ENCODE measurements around the gene PPTC7. TPM values are rescaled to one million over a fixed set of nuclear protein-coding genes. Genes with fewer than 3 reads are reported as not detected.
A peak's percentile ranks its signal among the peaks of the same experiment; 100 is the strongest.

PPTC7 gene
- total and polyA plus RNA-seq, 2 experiments from 2014 or later = 2.4 to 3.4 TPM

DNA sequence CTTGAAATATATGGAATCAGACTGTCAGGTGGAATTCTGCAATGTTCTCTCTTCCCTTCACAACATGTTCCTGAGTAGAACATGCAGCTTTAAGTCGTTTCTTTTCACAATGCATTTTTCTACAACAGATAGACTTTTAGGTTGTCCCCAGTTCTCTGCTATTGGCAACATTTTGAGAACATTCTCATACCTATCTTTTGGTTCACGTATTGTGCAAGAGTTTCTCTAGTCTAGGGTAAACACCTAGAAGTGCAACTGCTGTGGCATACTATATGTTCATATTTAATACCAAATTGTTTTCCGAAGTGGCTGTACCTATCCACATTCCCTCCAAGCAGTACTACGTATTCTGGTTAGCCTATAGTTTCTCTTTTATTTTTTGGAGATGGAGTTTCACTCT is 32.1 kb downstream of the PPTC7 start:
- H3K9ac ChIP-seq = no peak overlapping the region
- H3K27me3 ChIP-seq (replicated peaks; ENCODE audit: insufficient read depth) = no peaks in the 10 kb centered on the region
- H3K9me3 ChIP-seq (ENCODE audit: low read depth) = no peaks in the 10 kb centered on the region
- in situ Hi-C loops (cut with MboI) = no loop called here
- no peak for DNase-seq
- 88 to 94% methylated on average over 4 of the region's 4 CpGs for WGBS, 2 experiments (ENCODE audit: low coverage in 1 of 2, low lambda C conversion rate in 2 of 2, missing lambda C conversion rate in 2 of 2)
- peaks cover 26% of the 10 kb centered on the region for H4K20me1 ChIP-seq (ENCODE audit: insufficient read depth)
- no peaks in the 10 kb centered on the region for H3K9me2 ChIP-seq (ENCODE audit: insufficient read depth)
- no peak overlapping the region for H3K4me3 ChIP-seq
- no peak for TF ChIP-seq EZH2phosphoT487 (IDR thresholded peaks at IDR 0.05; ENCODE audit: insufficient read depth, low read depth)
- TF ChIP-seq EZH2 (IDR thresholded peaks at IDR 0.05; ENCODE audit: insufficient read depth, poor library complexity, severe bottlenecking) = no peak
- no peaks in the 10 kb centered on the region; the same call in 1 of the 2 replicates for H3K36me3 ChIP-seq (ENCODE audit: low read depth)
- H3K79me2 ChIP-seq (ENCODE audit: insufficient read depth) = peaks cover 38% of the 10 kb centered on the region
- peaks cover 32% of the 10 kb centered on the region for H3F3A ChIP-seq (ENCODE audit: insufficient read depth)
- H3K4me2 ChIP-seq (ENCODE audit: unreplicated experiment) = no peak overlapping the region
- H3K4me1 ChIP-seq (ENCODE audit: insufficient read depth) = peaks cover 35% of the 10 kb centered on the region
- no peak overlapping the region for H3K27ac ChIP-seq
- no peak overlapping the region for H2AFZ ChIP-seq

DNA sequence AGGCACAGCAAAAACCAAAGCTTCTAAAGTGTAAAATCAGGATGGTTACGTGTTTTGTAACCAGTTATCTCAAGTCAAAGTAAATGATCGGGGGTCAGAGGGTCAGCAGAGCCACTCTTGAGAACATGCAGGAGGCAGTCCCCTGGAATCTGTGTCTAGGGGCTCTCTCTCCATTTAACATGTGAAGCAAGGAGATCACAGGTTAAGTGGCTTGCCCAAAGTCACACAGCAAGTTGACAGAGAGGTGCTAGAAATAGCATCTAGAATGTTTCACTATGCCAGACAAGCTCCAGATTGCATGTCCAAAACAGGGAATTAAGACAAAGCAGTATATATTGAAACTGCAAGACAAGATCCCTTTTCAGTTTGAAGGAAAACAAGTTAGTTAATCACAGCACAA is 33.4 kb downstream of the PPTC7 start:
- Histone ChIP-seq H3K4me2 (ENCODE audit: unreplicated experiment) (no peak overlapping the region), H3K27me3 (replicated peaks; ENCODE audit: insufficient read depth) (no peaks in the 10 kb centered on the region), H3K36me3 (ENCODE audit: low read depth) (no peaks in the 10 kb centered on the region; the same call in 1 of the 2 replicates), H3K79me2 (ENCODE audit: insufficient read depth) (peaks cover 35% of the 10 kb centered on the region), H3K9ac (no peak overlapping the region), H3K9me2 (ENCODE audit: insufficient read depth) (no peaks in the 10 kb centered on the region), H3K9me3 (ENCODE audit: low read depth) (no peaks in the 10 kb centered on the region), H3K4me3 (no peak overlapping the region), H3K4me1 (ENCODE audit: insufficient read depth) (peaks cover 36% of the 10 kb centered on the region), H3K27ac (no peak overlapping the region), H3F3A (ENCODE audit: insufficient read depth) (peaks cover 33% of the 10 kb centered on the region), H4K20me1 (ENCODE audit: insufficient read depth) (peaks cover 29% of the 10 kb centered on the region), H2AFZ (no peak overlapping the region)
- in situ Hi-C loops (cut with MboI) = no loop called here
- DNase-seq = no peak
- TF ChIP-seq EZH2 (IDR thresholded peaks at IDR 0.05; ENCODE audit: insufficient read depth, poor library complexity, severe bottlenecking) (no peak), EZH2phosphoT487 (IDR thresholded peaks at IDR 0.05; ENCODE audit: insufficient read depth, low read depth) (no peak)
- 83 to 97% methylated on average over 2 of the region's 2 CpGs for WGBS, 2 experiments (ENCODE audit: low coverage in 1 of 2, low lambda C conversion rate in 2 of 2, missing lambda C conversion rate in 2 of 2)

DNA sequence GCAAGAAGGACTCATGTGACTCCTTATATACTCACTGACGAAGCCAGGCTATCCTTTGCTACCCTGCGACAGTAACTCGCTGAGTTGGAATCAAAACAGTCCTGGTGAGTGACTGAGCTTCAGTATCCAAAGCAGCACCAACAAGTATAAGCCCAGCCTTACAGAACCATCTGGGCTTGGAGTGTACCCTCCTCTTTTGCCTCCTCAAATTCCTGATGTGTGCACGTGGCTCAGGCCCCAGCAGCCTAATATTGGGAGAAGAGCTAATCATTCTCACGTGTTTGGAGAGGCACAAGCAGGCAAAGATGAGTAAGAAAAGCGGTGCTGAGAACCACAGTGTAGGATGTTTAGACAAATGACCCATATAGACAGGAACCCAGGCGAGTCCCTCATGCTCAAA is 34.4 kb downstream of the PPTC7 start:
- peaks cover 31% of the 10 kb centered on the region for H4K20me1 ChIP-seq (ENCODE audit: insufficient read depth)

DNA sequence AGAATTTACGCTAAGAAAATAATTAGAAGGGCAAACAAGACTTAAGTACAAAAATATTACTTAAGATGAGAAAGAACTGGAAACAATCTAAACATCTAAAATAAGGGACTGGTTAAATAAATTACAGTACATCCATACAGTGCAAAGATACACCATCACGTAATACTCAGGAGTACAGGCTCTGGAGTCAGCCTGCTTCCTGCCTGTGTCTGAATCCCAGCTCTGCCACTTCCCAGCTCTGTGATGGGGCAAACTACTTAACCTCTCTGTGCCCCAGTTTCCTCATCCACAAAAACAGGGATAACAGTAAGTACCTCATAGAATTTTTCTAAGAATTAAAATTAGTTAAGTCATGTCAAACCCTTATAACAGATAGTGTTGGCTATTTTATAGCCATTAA is 36.0 kb downstream of the PPTC7 start:
- H4K20me1 ChIP-seq (ENCODE audit: insufficient read depth) = peaks cover 35% of the 10 kb centered on the region
- in situ Hi-C loops (cut with MboI) = no loop called here
- H3K36me3 ChIP-seq (ENCODE audit: low read depth) = no peaks in the 10 kb centered on the region; the same call in 1 of the 2 replicates
- WGBS, 2 experiments (ENCODE audit: low coverage in 1 of 2, low lambda C conversion rate in 2 of 2, missing lambda C conversion rate in 2 of 2) = 73 to 81% methylated on average over 2 of the region's 2 CpGs
- H3K9ac ChIP-seq = no peak overlapping the region
- H3K4me3 ChIP-seq = no peak overlapping the region
- no peak overlapping the region for H3K27ac ChIP-seq
- no peak overlapping the region for H2AFZ ChIP-seq
- H3K27me3 ChIP-seq (replicated peaks; ENCODE audit: insufficient read depth) = no peaks in the 10 kb centered on the region
- H3K4me1 ChIP-seq (ENCODE audit: insufficient read depth) = peaks cover 31% of the 10 kb centered on the region
- DNase-seq = no peak
- no peak for TF ChIP-seq EZH2phosphoT487 (IDR thresholded peaks at IDR 0.05; ENCODE audit: insufficient read depth, low read depth)
- no peak for TF ChIP-seq EZH2 (IDR thresholded peaks at IDR 0.05; ENCODE audit: insufficient read depth, poor library complexity, severe bottlenecking)
- H3K9me2 ChIP-seq (ENCODE audit: insufficient read depth) = no peaks in the 10 kb centered on the region
- H3K9me3 ChIP-seq (ENCODE audit: low read depth) = no peaks in the 10 kb centered on the region
- no peak overlapping the region for H3K4me2 ChIP-seq (ENCODE audit: unreplicated experiment)
- H3K79me2 ChIP-seq (ENCODE audit: insufficient read depth) = peaks cover 12% of the 10 kb centered on the region
- H3F3A ChIP-seq (ENCODE audit: insufficient read depth) = peaks cover 46% of the 10 kb centered on the region

More for the DNA sequence above, 34.4 kb downstream of the PPTC7 start:
- H3K27me3 ChIP-seq (replicated peaks; ENCODE audit: insufficient read depth) = no peaks in the 10 kb centered on the region
- H3K9me2 ChIP-seq (ENCODE audit: insufficient read depth) = no peaks in the 10 kb centered on the region
- peaks cover 25% of the 10 kb centered on the region for H3K79me2 ChIP-seq (ENCODE audit: insufficient read depth)
- H2AFZ ChIP-seq = no peak overlapping the region
- peaks cover 31% of the 10 kb centered on the region for H3K4me1 ChIP-seq (ENCODE audit: insufficient read depth)
- no peak overlapping the region for H3K9ac ChIP-seq
- no peak overlapping the region for H3K4me3 ChIP-seq
- no peaks in the 10 kb centered on the region for H3K9me3 ChIP-seq (ENCODE audit: low read depth)
- H3F3A ChIP-seq (ENCODE audit: insufficient read depth) = peaks cover 39% of the 10 kb centered on the region
- H3K27ac ChIP-seq = no peak overlapping the region
- WGBS, 2 experiments (ENCODE audit: low coverage in 1 of 2, low lambda C conversion rate in 2 of 2, missing lambda C conversion rate in 2 of 2) = 50 to 51% methylated on average over 7 of the region's 7 CpGs
- in situ Hi-C loops (cut with MboI) = no loop called here
- H3K36me3 ChIP-seq (ENCODE audit: low read depth) = no peaks in the 10 kb centered on the region; the same call in 1 of the 2 replicates
- TF ChIP-seq EZH2phosphoT487 (IDR thresholded peaks at IDR 0.05; ENCODE audit: insufficient read depth, low read depth) (no peak), EZH2 (IDR thresholded peaks at IDR 0.05; ENCODE audit: insufficient read depth, poor library complexity, severe bottlenecking) (no peak)
- DNase-seq = peak; percentile 68
- H3K4me2 ChIP-seq (ENCODE audit: unreplicated experiment) = peak overlapping the region; percentile 12
